OCI-LY3 (cell line): ENCODE results near the gene MEAF6.
"Not testable (repeated sequence)": the region's sequence is repeated elsewhere in the genome, so short reads cannot be mapped to it uniquely, and the experiment has no call there.

ENCODE experiments used
- H2AFZ ChIP-seq: fragments of 200-600, 300-600 bp; shearing (Covaris generic); 2 replicates; pipeline ENCODE4 v1.6.0; 2014; ENCODE audit warnings: antibody characterized with exemption, low read depth, low read length
- H3K27ac ChIP-seq: fragments of 200-600, 300-600 bp; sonication (generic); 2 replicates; pipeline ENCODE4 v1.5.1; 2014; ENCODE audit warnings: mild to moderate bottlenecking, low read length, moderate library complexity, mixed read lengths
- H3K27me3 ChIP-seq: fragments of 200-600, 300-600 bp; sonication (generic); 2 replicates; pipeline ENCODE4 v1.6.1; 2014; ENCODE audit warnings: low read depth, low read length, mixed read lengths
- H3K36me3 ChIP-seq: fragments of 200-600, 300-600 bp; sonication (generic); replicated peaks from 2 replicates; pipeline ENCODE3; 2014; ENCODE audit warnings: low read depth, low read length, mixed read lengths
- H3K4me1 ChIP-seq: fragments of 300-600, 200-600 bp; sonication (generic); 2 replicates; pipeline ENCODE4 v1.6.1; 2014; ENCODE audit warnings: low read length, mixed read lengths
- H3K4me2 ChIP-seq: fragments of 200-600, 300-600 bp; sonication (generic); 2 replicates; pipeline ENCODE4 v1.6.1; 2014; ENCODE audit warnings: low read length, mixed read lengths
- H3K4me3 ChIP-seq: fragments of 300-600, 200-600 bp; sonication (generic); 2 replicates; pipeline ENCODE4 v1.5.1; 2014; ENCODE audit warnings: antibody characterized with exemption, mild to moderate bottlenecking, low read length, moderate library complexity
- H3K79me2 ChIP-seq: fragments of 300-600, 200-600 bp; shearing (Covaris generic); 2 replicates; pipeline ENCODE4 v1.6.1; 2014; ENCODE audit warnings: mild to moderate bottlenecking, low read length, mixed read lengths
- H3K9ac ChIP-seq: fragments of 300-600, 200-600 bp; shearing (Covaris generic); 2 replicates; pipeline ENCODE4 v1.6.0; 2014; ENCODE audit warnings: mild to moderate bottlenecking, low read length, moderate library complexity
- H3K9me3 ChIP-seq: fragments of 200-600, 300-600 bp; shearing (Covaris generic); 2 replicates; pipeline ENCODE4 v1.6.1; 2014; ENCODE audit warnings: low read length, mixed read lengths; ENCODE audit not compliant: insufficient read depth
- H4K20me1 ChIP-seq: fragments of 200-600, 300-600 bp; sonication (generic); 2 replicates; pipeline ENCODE4 v1.6.1; 2016; ENCODE audit warnings: low read length, mixed read lengths; ENCODE audit not compliant: insufficient read depth
- CTCF ChIP-seq: fragments of 200-600, 300-600 bp; sonication (generic); IDR thresholded peaks from 2 replicates; pipeline ENCODE4 v1.5.1; 2014; ENCODE audit warnings: antibody characterized with exemption, low read length, low read depth
- EZH2phosphoT487 ChIP-seq: fragments of 200-600 bp; shearing (Covaris generic); IDR thresholded peaks from 2 replicates; pipeline ENCODE4 v1.6.1; 2018; ENCODE audit warnings: antibody characterized with exemption, mixed run types, low read depth

MEAF6 gene

DNA sequence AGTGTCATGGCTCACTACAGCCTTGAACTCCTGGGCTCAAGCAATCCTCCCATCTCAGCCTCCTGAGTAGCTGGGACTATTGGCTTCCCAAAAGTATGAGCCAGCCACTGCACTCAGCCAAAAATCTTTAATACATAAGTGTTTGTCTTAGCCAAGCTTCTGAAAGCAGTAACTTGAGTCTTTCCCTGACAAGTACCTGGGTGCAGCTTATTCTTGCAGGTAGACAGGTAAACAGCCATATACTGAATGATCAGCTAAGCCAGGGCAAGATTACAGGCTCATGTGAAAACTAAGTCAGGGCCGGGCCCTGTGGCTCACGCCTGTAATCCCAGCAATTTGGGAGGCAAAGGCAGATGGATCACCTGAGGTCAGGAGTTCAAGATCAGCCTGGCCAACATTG is 7.8 kb downstream of the MEAF6 start:
- H4K20me1 ChIP-seq = no peaks in the 10 kb centered on the region
- H3K4me2 ChIP-seq = no peak overlapping the region
- no peak overlapping the region for H3K4me3 ChIP-seq
- no peaks in the 10 kb centered on the region for H3K9me3 ChIP-seq
- no peaks in the 10 kb centered on the region for H3K27me3 ChIP-seq
- no peaks in the 10 kb centered on the region for H3K79me2 ChIP-seq
- H2AFZ ChIP-seq = no peak overlapping the region
- peaks cover 3% of the 10 kb centered on the region for H3K36me3 ChIP-seq
- peaks cover 12% of the 10 kb centered on the region for H3K4me1 ChIP-seq
- TF ChIP-seq CTCF (no peak), EZH2phosphoT487 (no peak)
- H3K9ac ChIP-seq = no peak overlapping the region
- H3K27ac ChIP-seq = no peak overlapping the region

DNA sequence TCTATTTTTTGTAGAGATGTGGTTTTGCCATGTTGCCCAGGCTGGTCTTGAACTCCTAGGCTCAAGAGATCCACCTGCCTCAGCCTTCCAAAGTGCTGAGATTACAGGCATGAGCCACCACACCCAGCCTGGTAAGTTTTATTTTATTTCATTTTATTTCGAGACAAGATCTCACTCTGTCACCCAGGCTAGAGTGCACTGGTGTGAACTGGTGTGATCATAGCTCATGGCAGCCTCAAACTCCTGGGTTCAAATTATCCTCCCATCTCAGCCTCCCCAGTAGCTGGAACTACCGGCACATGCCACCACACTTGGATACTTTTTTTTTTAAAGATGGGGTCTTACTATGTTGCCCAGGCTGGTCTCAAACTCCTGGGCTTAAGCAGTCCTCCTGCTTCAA is 11.8 kb downstream of the MEAF6 start:
- not testable (repeated sequence) for H3K27ac ChIP-seq, H3K27me3 ChIP-seq, H2AFZ ChIP-seq, H3K4me2 ChIP-seq, H4K20me1 ChIP-seq, H3K9me3 ChIP-seq, H3K4me1 ChIP-seq, H3K79me2 ChIP-seq, H3K9ac ChIP-seq, H3K36me3 ChIP-seq, H3K4me3 ChIP-seq

GRCh38 chr1:37502104-37502503 is 12.5 kb downstream of the MEAF6 start:
- Histone ChIP-seq H3K27ac (no peak overlapping the region), H3K36me3 (no peaks in the 10 kb centered on the region), H3K4me3 (no peak overlapping the region), H3K79me2 (no peaks in the 10 kb centered on the region), H3K9ac (no peak overlapping the region), H2AFZ (no peak overlapping the region), H3K4me2 (no peak overlapping the region), H3K9me3 (no peaks in the 10 kb centered on the region), H4K20me1 (no peaks in the 10 kb centered on the region), H3K27me3 (no peaks in the 10 kb centered on the region), H3K4me1 (no peaks in the 10 kb centered on the region)
- TF ChIP-seq CTCF (no peak), EZH2phosphoT487 (no peak)

DNA sequence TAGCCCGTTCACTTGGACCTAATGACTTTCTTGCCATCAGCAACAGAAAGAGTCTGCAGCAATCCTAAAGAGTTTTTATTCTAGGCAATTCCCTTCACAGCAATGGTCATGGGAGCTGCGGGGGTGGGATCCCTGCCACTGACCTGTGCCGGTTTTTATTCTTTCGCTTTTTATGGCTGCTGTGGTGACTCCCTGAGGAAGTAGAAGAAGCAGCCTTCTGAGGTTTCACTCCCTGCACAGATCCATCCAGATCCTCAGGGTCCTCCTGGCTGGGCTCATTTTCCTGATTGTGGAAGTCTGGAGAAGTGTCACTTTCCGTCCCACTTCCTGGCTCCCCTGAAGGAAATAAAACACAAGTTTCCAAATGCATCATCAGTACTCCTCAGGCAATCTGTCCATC is 12.9 kb downstream of the MEAF6 start:
- Histone ChIP-seq H2AFZ (no peak overlapping the region), H3K79me2 (no peaks in the 10 kb centered on the region), H3K4me2 (no peak overlapping the region), H3K4me3 (no peak overlapping the region), H3K4me1 (no peaks in the 10 kb centered on the region), H3K27ac (no peak overlapping the region), H3K36me3 (no peaks in the 10 kb centered on the region), H3K27me3 (no peaks in the 10 kb centered on the region), H3K9ac (no peak overlapping the region), H4K20me1 (no peaks in the 10 kb centered on the region), H3K9me3 (no peaks in the 10 kb centered on the region)
- TF ChIP-seq EZH2phosphoT487 = no peak
- TF ChIP-seq CTCF = no peak
